Measurements from ENCODE around the gene PKN1.

PKN1 gene

GRCh38 chr19:14406645-14407401 is 26.3 kb upstream of the PKN1 start:
- no peak for DNase-seq (ENCODE audit: low read depth in 1 of 2, low spot score in 1 of 2)

DNA sequence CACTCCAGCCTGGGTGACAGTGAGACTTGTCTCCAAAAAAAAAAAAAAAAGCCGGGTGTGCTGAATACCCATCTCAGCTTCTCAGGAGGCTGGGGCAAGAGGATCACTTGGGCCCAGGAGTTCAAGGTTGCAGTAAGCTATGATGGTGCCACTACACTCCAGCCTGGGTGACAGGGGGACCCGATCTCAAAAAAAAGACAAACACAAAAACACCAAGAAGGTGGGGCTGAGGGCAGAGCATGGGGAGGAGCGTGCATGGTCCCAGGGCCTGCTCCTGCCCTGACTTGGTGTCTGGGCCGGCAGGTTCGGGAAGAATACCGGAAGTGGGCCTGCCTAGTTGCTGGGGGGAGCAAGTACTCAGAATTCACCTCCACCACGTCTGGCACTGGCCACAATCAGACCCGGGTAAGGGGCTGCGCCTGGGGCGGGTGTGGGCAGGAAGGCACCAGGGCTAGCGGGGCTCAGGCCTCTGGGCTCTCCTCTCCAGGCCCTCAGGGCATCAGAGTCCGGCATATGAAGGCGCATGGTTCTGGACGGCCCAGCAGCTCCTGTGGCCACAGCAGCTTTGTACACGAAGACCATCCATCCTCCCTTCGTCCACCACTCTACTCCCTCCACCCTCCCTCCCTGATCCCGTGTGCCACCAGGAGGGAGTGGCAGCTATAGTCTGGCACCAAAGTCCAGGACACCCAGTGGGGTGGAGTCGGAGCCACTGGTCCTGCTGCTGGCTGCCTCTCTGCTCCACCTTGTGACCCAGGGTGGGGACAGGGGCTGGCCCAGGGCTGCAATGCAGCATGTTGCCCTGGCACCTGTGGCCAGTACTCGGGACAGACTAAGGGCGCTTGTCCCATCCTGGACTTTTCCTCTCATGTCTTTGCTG is 25.3 kb upstream of the PKN1 start:
- no peak for DNase-seq (ENCODE audit: low read depth in 1 of 2, low spot score in 1 of 2)

DNA sequence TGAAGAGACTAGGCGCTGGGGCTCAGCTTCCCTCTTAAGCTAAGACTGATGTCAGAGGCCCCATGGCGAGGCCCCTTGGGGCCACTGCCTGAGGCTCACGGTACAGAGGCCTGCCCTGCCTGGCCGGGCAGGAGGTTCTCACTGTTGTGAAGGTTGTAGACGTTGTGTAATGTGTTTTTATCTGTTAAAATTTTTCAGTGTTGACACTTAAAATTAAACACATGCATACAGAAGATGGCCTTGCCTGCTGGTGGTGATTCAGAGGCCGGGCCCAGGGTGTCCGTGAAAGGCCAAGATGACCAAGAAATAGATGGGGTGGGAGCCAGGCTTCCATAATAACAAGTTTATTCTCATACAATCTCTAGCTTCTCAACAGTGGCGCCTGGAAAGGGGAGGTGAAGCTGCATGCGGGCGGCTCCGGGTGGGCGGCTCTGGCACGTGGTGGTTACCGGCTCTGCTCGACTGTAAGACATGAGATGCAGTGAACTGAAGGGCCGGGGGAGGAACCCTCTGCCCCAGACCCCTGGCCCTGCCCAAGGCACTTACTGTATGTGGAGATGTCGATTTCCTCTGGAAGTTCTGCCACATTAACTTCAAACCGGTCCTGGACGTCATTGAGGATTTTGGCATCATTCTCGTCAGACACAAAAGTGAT is 24.5 kb upstream of the PKN1 start:
- no peak for DNase-seq (ENCODE audit: low read depth in 1 of 2, low spot score in 1 of 2)

DNA sequence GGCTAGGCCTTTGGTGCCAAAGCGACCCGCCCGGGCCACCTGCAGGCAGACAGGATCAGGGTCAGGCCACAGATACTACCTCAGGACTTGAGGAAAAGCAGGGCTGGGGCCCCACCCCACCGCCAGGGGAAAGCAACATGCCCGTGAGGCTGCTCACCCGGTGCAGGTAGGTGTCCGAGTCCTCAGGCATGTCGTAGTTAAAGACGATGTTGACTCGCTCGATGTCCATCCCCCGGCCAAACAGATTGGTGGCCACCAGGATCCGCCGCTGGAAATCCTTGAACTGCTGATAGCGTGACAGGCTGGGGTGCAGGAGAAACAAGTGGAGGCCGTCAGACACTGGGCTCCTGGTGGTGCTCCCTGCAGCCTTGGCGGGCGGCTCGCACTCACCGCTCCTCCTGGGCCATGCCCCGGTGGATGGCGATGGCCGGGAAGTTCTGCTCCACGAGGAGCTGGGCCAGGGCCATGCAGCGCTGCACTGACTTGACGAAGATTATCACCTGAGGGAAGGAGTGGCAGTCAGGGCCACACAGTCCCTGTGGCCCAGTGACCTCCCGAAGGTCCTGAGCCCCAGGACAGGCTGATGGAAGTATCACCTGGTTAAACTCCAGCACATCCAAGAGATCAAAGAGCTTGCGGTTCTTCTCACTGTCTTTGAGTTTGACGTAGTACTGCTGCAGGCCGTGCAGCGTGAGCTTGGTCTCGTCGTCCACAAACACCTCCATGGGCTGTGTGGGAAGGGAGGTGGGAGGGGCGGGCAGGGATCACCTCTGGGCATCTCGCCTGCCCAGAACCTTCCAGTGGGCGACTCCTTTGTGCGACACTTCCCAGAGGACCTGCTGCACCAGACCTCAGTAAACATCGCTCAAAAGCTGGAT is 23.7 kb upstream of the PKN1 start:
- DNase-seq (ENCODE audit: low read depth in 1 of 2, low spot score in 1 of 2): no peak

GRCh38 chr19:14410091-14411051 is 22.7 kb upstream of the PKN1 start:
- DNase-seq (ENCODE audit: low read depth in 1 of 2, low spot score in 1 of 2): no peak

DNA sequence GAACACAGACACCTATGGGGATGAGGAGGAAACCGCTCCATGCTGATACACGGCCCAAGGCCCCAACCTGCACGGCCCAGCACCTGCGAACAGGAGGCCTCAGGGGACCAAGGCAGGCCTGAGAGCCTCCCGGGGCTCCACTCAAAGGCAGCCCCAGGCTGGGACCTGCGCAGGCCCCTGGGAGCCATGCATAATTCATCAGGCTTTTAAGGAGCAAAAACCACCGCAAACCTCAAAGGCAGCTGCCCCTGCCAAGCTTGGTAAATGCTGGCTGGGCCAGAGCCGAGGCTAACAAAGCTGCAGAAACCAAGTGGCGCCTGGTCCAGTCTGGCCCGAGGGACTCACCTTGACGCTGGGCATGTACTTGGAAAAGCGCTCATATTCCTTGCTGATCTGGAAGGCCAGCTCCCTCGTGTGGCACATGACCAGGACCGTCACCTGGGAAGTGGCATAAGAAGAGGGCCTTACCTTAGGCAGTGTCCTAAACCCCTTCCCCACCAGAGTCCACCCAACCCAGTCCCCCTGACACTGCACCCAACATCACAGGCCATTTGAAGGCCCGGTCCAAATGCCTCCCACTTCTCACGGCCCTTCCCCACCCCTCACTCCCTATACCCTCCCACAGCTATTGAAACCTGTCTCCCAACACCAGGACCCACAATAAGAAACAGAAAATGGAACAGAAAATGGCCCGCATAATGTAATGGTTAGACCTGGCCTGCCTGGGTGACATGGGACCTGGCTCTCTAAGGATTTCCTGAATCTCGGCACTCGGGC is 21.8 kb upstream of the PKN1 start:
- no peak for DNase-seq (ENCODE audit: low read depth in 1 of 2, low spot score in 1 of 2)

DNA sequence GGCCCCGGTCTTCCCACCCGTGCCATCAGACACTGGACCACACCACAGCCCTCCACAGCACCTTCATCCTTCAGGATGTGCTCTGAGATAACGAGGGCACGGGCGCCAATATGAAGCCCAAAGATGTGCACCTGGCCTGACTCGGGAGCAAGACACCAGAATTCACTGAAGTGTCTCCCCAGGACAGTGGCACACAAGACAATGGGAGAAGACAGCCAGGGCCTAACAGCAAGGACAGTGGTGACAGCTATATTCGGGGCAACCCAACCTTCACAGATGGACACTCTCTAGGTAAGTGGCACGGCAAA is 21.2 kb upstream of the PKN1 start:
- no peak for DNase-seq (ENCODE audit: low read depth in 1 of 2, low spot score in 1 of 2)

DNA sequence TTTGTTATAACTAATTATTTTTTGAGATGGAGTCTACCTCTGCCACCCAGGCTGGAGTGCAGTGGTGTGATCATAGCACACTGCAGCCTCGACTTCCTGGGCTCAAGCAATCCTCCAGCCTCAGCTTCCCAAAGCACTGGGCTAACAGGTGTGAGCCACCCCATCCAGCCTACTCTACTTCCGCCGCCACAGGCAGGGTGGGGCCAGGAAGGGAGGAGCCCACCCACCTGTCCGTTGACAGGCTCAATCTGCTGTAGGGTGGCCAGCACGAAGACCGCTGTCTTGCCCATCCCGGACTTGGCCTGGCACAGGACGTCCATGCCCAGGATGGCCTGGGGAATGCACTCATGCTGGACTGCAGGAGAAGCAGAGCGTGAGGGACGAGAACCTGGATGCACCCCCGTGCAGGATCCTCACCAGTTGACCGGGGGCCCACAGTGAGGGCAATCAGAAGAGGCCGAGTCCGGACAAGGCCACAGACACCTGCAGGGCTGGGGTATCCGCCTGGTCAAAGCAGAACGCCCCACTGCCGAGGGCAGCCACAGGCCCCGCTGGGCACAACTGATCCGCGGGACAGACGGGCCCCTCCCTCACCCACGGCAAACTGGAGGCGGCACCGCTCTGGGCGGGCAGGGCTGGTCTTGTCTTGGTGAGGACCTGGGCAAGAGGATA is 20.6 kb upstream of the PKN1 start:
- no peak for DNase-seq (ENCODE audit: low read depth in 1 of 2, low spot score in 1 of 2)

GRCh38 chr19:14412996-14413692 is 20.0 kb upstream of the PKN1 start:
- no peak for DNase-seq (ENCODE audit: low read depth in 1 of 2, low spot score in 1 of 2)

- no peak for DNase-seq (ENCODE audit: low read depth in 1 of 2, low spot score in 1 of 2)
Measured at GRCh38 chr19:14413693-14414181, 19.4 kb upstream of the PKN1 start.

DNA sequence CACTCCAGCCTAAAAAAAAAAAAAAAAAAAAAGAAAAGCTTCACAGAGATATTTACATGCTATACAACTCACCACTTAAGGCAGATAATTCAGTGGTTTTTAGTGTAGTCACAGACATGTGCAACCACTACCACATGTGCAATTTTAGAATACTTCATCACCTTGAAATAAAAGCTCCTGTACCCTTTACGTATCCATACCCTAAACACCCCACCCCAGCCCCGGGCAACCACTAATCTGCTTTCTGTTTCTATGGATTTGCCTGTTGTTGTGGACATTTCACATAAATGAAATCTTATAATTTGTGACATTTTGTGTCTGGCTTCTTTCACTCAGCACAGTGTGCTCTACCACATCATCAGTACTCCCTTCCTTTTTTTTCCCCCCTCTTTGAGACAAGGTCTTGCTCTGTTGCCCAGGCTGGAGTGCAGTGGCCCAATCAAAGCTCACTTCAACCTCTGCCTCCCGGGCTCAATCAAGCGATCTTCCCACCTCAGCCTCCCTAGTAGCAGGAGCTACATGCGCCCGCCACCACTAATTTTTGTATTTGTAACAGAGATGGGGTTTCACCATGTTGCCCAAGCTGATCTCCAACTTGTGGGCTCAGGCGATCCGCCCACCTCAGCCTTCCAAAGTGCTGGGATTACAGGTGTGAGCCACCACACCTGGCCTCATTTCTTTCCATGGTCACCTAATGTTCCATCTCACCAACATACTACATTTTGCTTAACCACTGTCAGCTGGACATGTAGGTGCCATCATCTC is 18.0 kb upstream of the PKN1 start:
- DNase-seq (ENCODE audit: low read depth in 1 of 2, low spot score in 1 of 2): no peak

DNA sequence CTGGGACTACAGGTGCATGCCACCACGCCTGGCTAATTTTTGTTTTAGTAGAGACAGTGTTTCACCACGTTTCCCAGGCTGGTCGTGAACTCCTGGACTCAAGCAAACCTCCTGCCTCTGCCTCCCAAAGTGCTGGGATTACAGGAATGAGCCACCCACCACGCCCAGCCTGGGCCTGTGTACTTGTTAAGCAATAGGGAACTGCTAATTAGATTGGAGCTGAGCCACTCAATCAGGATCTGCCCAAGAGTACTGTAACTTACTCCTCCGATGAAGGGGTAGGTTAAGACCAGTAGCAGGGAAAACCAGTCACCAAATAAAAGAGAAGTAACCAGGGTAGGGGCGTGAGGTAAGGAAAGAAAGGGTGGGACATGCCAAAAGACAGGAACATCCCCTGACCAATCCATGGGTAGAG is 16.3 kb upstream of the PKN1 start:
- no peak for DNase-seq (ENCODE audit: low read depth in 1 of 2, low spot score in 1 of 2)

DNA sequence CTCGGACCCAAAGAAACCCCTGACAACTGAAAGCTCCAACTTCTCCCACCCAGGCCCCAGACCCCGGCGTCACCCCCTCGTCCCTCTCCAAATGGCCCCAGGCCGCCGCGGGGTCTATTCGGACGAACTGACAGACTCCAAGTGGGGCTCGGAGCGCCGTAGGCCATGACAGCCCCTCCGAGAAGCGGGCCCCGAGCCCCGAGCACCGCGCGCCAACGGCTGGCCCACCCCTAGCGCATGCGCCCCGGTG is 14.3 kb upstream of the PKN1 start:
- DNase-seq (ENCODE audit: low read depth in 1 of 2, low spot score in 1 of 2): peak in 1 of 2 donors; percentile 79

DNA sequence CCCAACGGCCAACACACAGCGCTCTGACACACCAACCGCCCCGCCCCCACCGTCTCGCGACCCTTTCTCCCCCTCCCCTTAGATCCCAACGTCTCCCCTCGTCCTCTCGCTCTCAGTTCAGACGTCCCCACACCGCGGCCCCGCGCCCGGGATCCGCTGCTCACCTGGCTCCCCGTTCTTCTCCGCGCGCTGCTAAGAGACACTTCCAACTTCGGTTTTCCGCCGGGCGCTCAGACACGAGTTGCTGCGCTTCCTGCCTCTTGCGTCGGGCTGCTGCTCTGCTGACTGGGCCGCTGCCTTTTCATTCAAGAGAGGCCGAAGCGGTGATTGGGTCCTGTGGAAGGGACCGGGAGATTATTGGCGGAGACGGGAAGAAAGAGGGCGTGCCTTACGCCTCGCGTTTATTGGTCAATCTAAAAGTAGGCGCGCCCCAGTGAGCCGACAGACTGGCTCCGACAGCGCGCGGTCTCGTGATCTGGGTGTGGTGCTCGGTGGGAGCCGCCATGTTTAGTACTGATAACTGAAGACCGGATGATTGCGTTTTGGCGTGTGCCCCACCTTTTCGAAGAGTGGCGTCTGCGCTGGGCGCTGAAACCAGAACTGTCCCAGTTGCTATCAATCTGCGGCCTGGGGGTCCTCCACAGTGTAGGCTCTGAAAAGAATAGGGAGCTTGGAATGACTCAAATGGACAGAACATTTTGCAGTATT is 13.8 kb upstream of the PKN1 start, which contains the start of gene DDX39A:
Gene DDX39A (minus strand): TSS at position 236 of the 708 bp plus-strand sequence. CDS start 6,121 bp downstream, outside the sequence.
- DNase-seq (ENCODE audit: low read depth in 1 of 2, low spot score in 1 of 2): peak; percentile 84 to 93

- DNase-seq (ENCODE audit: low read depth in 1 of 2, low spot score in 1 of 2): no peak
Measured at GRCh38 chr19:14425696-14426138, 7.4 kb upstream of the PKN1 start.

- no peak for DNase-seq (ENCODE audit: low read depth in 1 of 2, low spot score in 1 of 2)
Measured at GRCh38 chr19:14427461-14427860, 5.6 kb upstream of the PKN1 start.

All from stimulated activated CD4-positive, alpha-beta T cell treated with anti-CD3 and anti-CD28 coated beads, Interleukin-15, amount 100 ng/mL, for 1 hour (primary cell).